ENCODE measurements around the gene GNPDA1. TPM values are rescaled to one million over a fixed set of nuclear protein-coding genes. Genes with fewer than 3 reads are reported as not detected.

The GNPDA1 gene
- total and polyA plus RNA-seq, 9 of the 15 experiments (the other 6 are each of a cell fraction or from before 2014, with no cell fraction given) = 14.1 to 145 (median 52.2) TPM

DNA sequence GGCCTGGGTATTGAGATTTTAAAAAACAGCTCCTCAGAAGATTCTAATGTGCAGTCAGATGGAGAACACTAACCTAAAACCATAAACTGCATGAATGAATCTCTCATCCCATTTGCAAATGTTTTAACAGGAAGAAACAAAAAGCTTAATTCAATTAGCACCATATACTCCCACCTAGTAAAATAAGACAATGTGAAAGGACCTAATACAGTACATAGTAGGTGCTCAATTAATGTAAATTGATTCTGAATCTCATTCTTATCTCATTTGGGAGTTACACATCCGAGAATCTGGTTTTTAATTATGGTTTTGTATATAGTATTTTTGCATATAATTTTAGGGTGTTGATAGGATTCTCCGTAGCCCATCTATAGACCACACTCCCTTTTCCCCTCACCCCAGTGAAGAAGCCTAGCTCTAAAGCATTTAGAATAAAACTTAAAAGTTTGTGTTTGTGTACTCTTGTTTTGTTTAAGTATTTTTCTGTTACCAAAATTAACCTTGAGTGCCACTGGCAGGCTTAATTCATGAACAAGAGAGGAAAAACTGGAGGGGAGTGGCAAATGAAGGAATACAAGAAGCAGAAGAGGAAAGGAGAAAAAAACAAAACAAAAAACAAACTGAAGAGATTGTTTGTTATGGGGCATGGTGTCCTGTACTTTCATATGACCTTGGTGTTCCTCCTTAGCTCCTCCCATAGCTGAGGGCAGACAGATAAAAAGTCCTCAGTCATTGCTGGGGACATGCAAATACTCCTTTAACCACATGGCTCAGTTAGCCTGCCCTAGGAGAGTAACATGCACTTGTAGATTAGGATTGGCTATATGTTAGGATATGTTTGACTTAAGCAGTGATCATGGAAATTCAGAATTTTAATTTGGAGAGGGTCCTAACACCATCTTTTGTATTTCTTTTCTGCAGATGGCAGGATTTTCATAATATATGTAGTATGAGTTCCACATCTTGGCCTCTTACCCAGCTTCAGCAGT lies 42.8 kb downstream of the GNPDA1 start (continued):
- TF ChIP-seq AFF4 (CRISPR knock-in tag; IDR thresholded peaks at IDR 0.05) (no peak; the same call in 1 of the 2 replicates), ZNF354B (CRISPR knock-in tag; IDR thresholded peaks at IDR 0.05) (no peak), FOXJ3 (CRISPR knock-in tag; IDR thresholded peaks at IDR 0.05) (no peak), ZNF175 (CRISPR knock-in tag; IDR thresholded peaks at IDR 0.05; ENCODE audit: low read depth) (no peak), RUNX1 (IDR thresholded peaks at IDR 0.05; ENCODE audit: low read depth) (no peak), KDM1A (IDR thresholded peaks at IDR 0.05) (0 out of 4 replicates have a peak, but pooled peaks of 1 of the 2 experiments have one; percentile 12), TCF15 (CRISPR knock-in tag; IDR thresholded peaks at IDR 0.05) (no peak), MTA2 (IDR thresholded peaks at IDR 0.05; ENCODE audit: low read depth) (no peak), HNRNPUL1 (IDR thresholded peaks at IDR 0.05; ENCODE audit: low read length) (no peak), DACH1 (IDR thresholded peaks at IDR 0.05; ENCODE audit: partially characterized antibody) (no peak), THRAP3 (IDR thresholded peaks at IDR 0.05; ENCODE audit: borderline replicate concordance) (0 out of 2 replicates have a peak, but pooled peaks have one; percentile 10), ZNF655 (CRISPR knock-in tag; IDR thresholded peaks at IDR 0.05) (no peak), PRDM10 (IDR thresholded peaks at IDR 0.05; ENCODE audit: partially characterized antibody) (no peak), ATF7 (IDR thresholded peaks at IDR 0.05) (no peak), SMC3 (conservative IDR thresholded peaks at IDR 0.05; ENCODE audit: insufficient read depth, low read depth, low read length) (no peak), RNF2 (IDR thresholded peaks at IDR 0.05) (no peak), RHOXF2B (CRISPR knock-in tag; conservative IDR thresholded peaks at IDR 0.05) (no peak)
- TF ChIP-seq, protein P1, sequence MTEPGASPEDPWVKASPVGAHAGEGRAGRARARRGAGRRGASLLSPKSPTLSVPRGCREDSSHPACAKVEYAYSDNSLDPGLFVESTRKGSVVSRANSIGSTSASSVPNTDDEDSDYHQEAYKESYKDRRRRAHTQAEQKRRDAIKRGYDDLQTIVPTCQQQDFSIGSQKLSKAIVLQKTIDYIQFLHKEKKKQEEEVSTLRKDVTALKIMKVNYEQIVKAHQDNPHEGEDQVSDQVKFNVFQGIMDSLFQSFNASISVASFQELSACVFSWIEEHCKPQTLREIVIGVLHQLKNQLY (CRISPR knock-in tag; conservative IDR thresholded peaks at IDR 0.05) = no peak
